NCI-H1417 (cell line): Measurements from ENCODE around the gene RAB3C.
"Not testable (repeated sequence)": the region's sequence is repeated elsewhere in the genome, so short reads cannot be mapped to it uniquely, and the experiment has no call there.

Experiments
- DNase-seq, 3 experiments: peaks; one replicate each; lab custom pipeline; 2025; lab: John Stamatoyannopoulos, UW

Gene RAB3C

DNA sequence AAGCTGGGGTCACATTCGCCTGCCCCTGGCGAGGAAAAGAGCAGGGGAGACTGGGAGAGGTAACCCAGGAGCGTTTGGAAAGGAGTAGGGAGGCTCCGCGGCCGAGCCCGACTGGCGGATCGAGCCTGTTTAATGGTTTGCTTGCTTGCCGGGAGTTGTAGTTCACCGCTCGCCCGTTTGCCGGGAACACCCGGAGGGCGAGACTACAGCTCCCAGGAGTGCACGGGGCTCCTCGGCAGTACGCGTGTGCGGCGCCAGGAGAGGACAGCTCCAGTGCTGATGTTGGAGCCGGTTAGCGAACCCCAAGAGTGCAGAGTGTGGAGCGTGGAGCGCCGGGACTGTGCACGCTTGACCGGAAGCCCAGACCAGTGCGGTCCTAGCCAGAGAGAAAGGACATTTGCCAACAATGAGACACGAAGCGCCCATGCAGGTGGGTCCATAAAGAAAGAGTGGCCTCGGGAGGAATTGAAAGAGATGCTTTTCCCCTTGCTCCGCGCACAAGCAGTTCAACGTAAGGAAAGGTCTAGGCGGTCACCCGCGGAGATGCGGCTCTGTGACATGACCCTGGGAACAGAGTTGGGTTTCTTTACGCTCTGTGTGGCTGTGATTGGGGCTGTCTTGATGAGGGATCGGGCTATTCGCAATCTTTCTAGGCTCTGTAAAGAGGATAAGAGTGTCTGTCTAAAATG lies at the start of gene RAB3C:
TSS of gene RAB3C (plus strand) at position 273 of the 689 bp plus-strand sequence. CDS start at position 407, 134 bp downstream.
- peak; percentile 89 to 98 (median 95) for DNase-seq

GRCh38 chr5:58541935-58542334 lies 40.9 kb upstream of the RAB3C start:
- not testable (repeated sequence) for DNase-seq

DNA sequence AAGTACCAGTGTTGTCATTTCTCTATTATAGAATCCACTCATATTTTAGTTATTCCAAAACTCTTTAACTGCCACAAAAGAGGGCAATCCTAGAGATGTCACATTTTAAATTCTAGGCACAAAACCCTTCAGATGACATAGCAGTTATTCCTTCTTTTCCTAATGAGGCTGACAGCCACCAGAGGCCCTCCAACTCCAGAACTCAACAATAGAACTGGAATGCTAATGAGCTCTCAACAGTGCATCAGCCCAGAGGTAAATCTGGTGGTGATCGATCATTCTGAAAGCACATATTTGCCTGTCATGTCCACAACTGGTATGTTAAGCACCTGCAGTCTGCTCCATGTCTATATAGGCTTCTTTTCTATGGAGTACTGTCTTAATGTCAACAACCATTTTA lies 40.2 kb upstream of the RAB3C start:
- DNase-seq: peak; percentile 0 to 65 (median 39)

DNA sequence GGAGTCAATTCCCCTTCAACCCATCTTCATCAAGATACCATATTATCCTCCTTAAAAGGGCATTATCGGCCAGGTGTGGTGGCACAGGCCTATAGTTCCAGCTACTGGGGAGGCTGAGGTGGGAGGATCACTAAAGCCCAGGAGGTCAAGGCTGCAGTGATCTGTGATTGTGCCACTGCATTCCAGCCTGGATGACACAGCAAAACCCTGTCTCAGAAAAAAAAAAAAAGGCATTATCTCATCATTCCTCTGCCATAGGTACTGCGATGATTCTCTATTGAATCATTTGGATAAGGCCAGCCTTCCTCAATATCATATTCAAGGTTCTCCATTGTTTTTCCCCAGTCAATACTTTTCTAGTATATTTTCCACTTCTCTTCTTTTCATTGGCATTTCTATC lies 39.2 kb upstream of the RAB3C start:
- DNase-seq: no peak

DNA sequence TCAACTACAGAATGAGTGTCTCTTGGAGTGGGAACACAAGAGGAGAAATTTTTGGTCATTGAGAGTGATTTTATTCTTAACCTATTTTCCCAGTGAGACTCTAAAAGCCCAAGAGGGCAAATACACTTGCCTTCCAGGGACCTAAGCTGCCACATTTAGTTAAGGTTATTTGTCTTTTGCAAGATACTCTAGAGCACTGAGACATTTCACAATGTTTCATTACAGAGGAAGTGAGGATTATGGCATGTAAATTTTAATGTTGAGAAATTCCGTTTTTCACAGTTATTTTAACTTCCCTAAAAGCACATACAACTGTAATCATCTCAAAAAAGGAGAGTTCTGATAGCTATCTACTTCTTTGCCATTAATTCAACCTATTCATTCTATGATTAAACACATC lies 38.7 kb upstream of the RAB3C start:
- peak in 1 of 3 experiments; percentile 24 for DNase-seq

DNA sequence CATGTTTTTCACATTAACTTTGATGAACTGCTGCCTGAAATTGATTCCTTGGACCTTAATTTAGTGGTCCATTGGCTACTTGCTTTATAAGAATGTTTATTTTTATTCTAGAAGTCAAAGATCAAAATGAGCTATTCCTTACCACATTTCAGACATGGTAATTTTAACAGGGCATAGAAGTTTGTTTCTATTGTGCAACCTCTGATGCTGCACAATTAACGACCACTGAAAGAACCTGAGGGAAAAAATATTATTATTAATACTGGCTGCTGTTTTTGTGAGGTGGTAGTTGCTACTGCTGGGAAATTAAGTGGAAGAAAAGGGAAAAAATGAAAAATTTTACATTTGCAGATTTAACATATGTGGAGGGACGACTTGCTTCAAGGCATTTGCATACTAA lies 37.9 kb upstream of the RAB3C start:
- DNase-seq: no peak

DNA sequence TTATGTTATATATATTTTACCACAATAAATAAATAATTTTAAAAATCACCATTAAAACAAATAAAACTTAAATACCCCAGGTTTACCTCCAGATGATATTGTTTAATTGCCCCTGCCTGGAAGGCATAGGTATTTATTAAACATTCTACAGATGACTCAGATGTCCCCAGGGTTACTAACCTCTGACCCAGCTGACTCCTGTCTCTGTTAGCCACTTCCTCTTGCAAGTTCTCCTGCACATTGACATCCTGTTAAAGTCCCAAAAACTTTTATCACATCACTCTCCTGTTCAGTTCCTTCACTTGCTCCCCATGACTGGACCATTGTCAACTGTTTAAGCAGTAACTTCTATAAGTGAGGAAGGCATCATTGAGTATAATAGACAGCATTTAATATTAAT lies 37.0 kb upstream of the RAB3C start:
- no peak for DNase-seq

DNA sequence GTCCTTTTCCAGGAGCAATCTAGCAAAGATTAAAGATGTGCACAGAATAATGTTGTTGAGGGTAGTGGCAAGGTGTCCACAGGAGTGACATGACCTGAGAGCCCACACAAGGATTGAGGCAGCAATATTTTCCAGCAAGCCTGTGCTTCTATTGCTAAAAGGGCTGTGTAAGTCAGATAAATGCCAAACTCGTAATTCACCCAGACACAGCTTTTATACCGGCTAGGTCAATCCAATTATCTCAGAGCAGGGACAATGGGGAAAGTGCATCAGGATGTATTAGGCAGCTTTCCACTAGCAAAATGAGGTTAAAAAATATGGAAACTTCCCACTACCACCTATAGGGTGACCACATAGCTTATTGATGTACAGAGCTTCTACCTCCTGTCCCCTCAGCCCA lies 34.8 kb upstream of the RAB3C start:
- DNase-seq: no peak

DNA sequence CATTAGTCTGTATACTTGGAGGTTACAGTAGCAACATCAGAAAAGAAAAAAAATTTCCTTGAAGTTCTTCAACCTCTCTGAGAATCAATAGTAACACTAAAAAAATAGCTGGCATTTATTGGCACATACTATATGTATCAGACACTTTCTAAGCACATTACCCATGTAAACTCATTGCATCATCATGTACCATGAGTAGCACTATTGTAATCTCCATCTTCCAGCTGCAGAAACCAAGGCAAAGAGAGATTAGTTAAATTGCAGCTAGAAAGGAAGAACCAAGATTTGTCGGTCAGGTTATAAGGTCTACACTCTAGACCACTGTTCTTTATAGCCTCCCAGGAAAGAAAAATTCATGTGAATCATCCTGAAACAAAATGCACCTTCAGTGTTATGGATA lies 31.4 kb upstream of the RAB3C start:
- no peak for DNase-seq

GRCh38 chr5:58557665-58558338 lies 25.1 kb upstream of the RAB3C start:
- DNase-seq: peak; percentile 10 to 58 (median 57)

DNA sequence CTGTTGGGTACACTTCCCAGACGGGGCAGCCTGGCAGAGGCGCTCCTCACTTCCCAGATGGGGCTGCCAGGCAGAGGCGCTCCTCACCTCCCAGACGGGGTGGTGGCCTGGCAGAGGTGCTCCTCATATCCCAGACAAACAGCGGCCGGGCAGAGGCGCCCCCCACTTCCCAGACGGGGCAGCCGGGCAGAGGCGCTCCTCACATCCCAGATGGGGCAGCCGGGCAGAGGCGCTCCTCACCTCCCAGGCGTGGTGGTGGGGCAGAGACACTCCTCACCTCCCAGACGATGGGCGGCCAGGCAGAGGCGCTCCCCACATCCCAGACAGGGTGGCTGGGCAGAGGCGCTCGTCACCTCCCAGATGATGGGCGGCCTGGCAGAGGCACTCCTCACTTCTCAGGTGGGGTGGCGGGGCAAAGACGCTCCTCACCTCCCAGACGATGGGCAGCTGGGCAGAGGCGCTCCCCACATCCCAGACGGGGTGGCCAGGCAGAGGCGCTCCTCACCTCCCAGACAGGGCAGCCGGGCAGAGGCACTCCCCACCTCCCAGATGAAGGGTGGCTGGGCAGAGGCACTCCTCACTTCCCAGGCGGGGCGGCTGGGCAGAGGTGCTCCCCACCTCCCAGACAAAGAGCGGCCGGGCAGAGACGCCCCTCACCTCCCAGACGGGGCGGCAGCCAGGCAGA lies 19.7 kb upstream of the RAB3C start:
- not testable (repeated sequence) for DNase-seq

GRCh38 chr5:58564043-58564832 lies 18.6 kb upstream of the RAB3C start:
- not testable (repeated sequence) for DNase-seq

GRCh38 chr5:58565033-58565432 lies 17.8 kb upstream of the RAB3C start:
- no peak for DNase-seq

DNA sequence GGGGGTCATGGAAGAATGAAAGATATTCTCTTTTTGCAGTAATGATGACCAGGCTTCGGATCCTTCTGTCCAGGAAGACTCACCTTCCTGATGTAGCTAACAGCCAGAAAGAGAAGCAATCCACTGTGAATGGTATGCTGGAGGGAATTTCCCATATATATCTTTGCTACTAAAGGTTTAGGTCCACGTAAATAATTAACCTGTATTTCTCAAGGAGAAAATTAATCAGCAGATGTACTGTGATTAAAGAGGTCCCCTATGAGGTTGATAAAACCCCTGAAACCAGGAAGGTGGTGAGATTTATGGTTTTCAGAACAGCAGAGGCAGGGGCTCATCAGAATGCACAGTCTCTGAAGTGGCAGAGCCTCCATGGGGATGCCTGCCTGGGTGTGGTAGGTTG lies 11.4 kb upstream of the RAB3C start:
- DNase-seq: no peak

DNA sequence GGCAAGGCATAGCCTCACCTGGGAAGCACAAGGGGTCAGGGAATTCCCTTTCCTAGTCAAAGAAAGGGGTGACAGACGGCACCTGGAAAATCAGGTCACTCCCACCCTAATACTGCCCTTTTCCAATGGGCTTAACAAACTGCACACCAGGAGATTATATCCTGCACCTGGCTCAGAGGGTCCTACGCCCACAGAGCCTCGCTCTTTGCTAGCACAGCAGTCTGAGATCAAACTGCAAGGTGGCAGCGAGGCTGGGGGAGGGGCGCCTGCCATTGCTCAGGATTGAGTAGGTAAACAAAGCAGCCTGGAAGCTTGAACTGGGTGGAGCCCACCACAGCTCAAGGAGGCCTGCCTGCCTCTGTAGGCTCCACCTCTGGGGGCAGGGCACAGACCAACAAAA lies 9.9 kb upstream of the RAB3C start:
- DNase-seq: not testable (repeated sequence)

- DNase-seq: no peak
These were observed 3.1 kb upstream of the RAB3C start for GRCh38 chr5:58579781-58580180.

- peak; percentile 72 to 84 (median 79) for DNase-seq
These were observed 664 bp upstream of the RAB3C start for GRCh38 chr5:58582019-58582802.

- no peak for DNase-seq
These were observed 13.1 kb downstream of the RAB3C start for GRCh38 chr5:58595952-58596351.

DNA sequence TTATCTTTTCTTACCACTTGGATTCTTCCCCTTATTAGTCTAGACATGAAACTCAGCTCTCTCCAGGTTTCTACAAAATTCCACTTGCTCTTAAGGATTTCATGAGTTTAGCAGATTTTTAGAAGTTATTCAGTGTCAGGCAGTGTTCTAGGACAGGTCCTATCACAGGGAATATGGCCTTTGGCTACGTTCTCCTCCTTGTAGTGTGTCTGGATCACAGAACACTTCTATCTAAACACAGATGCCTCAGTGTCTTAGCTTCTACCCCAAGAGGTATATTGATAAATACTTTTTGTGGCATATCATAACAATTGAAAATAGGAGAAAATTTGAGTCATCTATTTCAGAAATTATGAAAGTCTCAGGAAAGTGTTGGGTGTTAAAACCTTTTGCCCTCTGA lies 15.6 kb downstream of the RAB3C start:
- no peak for DNase-seq

GRCh38 chr5:58599217-58599616 lies 16.3 kb downstream of the RAB3C start:
- no peak for DNase-seq

DNA sequence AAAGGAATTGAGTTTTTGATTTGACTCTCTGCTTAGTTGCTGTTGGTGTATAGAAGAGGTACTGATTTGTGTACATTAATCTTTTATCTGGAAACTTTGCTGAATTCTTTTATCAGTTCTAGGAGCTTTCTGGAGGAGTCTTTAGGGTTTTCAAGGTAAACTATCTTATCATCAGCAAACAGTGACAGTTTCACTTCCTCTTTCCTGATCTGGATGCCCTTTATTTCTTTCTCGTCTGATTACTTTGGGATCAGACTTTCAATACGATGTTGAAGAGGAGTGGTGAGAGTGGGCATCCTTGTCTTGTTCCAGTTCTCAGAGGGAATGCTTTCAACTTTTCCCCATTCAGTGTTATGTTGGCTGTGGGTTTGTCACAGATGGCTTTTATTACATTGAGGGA lies 17.7 kb downstream of the RAB3C start:
- not testable (repeated sequence) for DNase-seq
